WTC11 (cell line): Measurements from ENCODE around the gene CHTF8. TPM values are rescaled to one million over a fixed set of nuclear protein-coding genes. Genes with fewer than 3 reads are reported as not detected.
A peak's percentile ranks its signal among the peaks of the same experiment; 100 is the strongest.

ENCODE experiments used
- ATAC-seq: fragments of 200-7000 bp; cut with Tn5 transposase; 2 replicates; pipeline ENCODE4 v1.10.0; 2021; ENCODE audit warnings: mild to moderate bottlenecking, moderate library complexity
- CTCF ChIA-PET: fragments of 300-600 bp; sonication (Branson Sonifier 250); formaldehyde crosslinking; loops from one replicate; lab custom pipeline; 2021; ENCODE audit warnings: antibody characterized with exemption; lab: Charles Lee
- POLR2A ChIA-PET: fragments of 350-600 bp; sonication (Branson Sonifier 250); formaldehyde crosslinking; loops from one replicate; lab custom pipeline; 2021; ENCODE audit warnings: antibody characterized with exemption; lab: Charles Lee
- DNase-seq: peaks from one replicate; pipeline ENCODE4 v3.0.0; 2021; ENCODE audit warnings: low spot score
- H3K27ac Mint-ChIP-seq: 2 replicates; pipeline ENCODE4 v1.8.0; 2021; ENCODE audit warnings: mixed read lengths
- H3K27me3 Mint-ChIP-seq: 2 replicates; pipeline ENCODE4 v1.8.0; 2021; ENCODE audit warnings: low read depth, mild to moderate bottlenecking, moderate library complexity, mixed read lengths
- H3K36me3 Mint-ChIP-seq: 2 replicates; pipeline ENCODE4 v1.8.0; 2021; ENCODE audit warnings: mixed read lengths
- H3K4me1 Mint-ChIP-seq: 2 replicates; pipeline ENCODE4 v1.8.0; 2022; ENCODE audit warnings: mixed read lengths
- H3K4me3 Mint-ChIP-seq: 2 replicates; pipeline ENCODE4 v1.8.0; 2021; ENCODE audit warnings: mild to moderate bottlenecking, moderate library complexity, mixed read lengths
- H3K9me3 Mint-ChIP-seq: 2 replicates; pipeline ENCODE4 v1.8.0; 2021; ENCODE audit warnings: mixed read lengths
- CREB1 ChIP-seq: sonication (generic); formaldehyde crosslinking; IDR thresholded peaks from 2 replicates; pipeline ENCODE4 v1.8.0; 2023; ENCODE audit warnings: mild to moderate bottlenecking, missing genetic modification reagents
- CREM ChIP-seq: sonication (generic); formaldehyde crosslinking; IDR thresholded peaks from 2 replicates; pipeline ENCODE4 v1.8.1; 2022; ENCODE audit warnings: mild to moderate bottlenecking, missing genetic modification reagents, moderate library complexity
- ESRRA ChIP-seq: sonication (generic); formaldehyde crosslinking; IDR thresholded peaks from 2 replicates; pipeline ENCODE4 v1.8.1; 2022; ENCODE audit warnings: mild to moderate bottlenecking, missing genetic modification reagents, borderline replicate concordance
- ETV6 ChIP-seq: sonication (generic); formaldehyde crosslinking; IDR thresholded peaks from 2 replicates; pipeline ENCODE4 v1.8.1; 2022; ENCODE audit warnings: mild to moderate bottlenecking, missing genetic modification reagents
- FOXJ3 ChIP-seq: sonication (generic); formaldehyde crosslinking; IDR thresholded peaks from 2 replicates; pipeline ENCODE4 v1.9.0; 2021; ENCODE audit warnings: missing genetic modification reagents, mild to moderate bottlenecking, borderline replicate concordance
- FOXP1 ChIP-seq: sonication (generic); formaldehyde crosslinking; IDR thresholded peaks from 2 replicates; pipeline ENCODE4 v1.8.0; 2022; ENCODE audit warnings: missing genetic modification reagents, mild to moderate bottlenecking, moderate library complexity, borderline replicate concordance
- KAT7 ChIP-seq: sonication (generic); formaldehyde crosslinking; IDR thresholded peaks from 2 replicates; pipeline ENCODE4 v1.8.1; 2023; ENCODE audit warnings: missing genetic modification reagents, mild to moderate bottlenecking, borderline replicate concordance
- NFATC4 ChIP-seq: fragments of 250-450 bp; sonication (Bioruptor Pico); IDR thresholded peaks from 2 replicates; pipeline ENCODE4 v1.9.0; 2021; ENCODE audit warnings: mild to moderate bottlenecking
- NR2C2 ChIP-seq: sonication (generic); formaldehyde crosslinking; IDR thresholded peaks from 2 replicates; pipeline ENCODE4 v1.8.0; 2022; ENCODE audit warnings: mild to moderate bottlenecking, missing genetic modification reagents
- OVOL2 ChIP-seq: fragments of 250-450 bp; sonication (Bioruptor Pico); IDR thresholded peaks from 2 replicates; pipeline ENCODE4 v1.9.0; 2021; ENCODE audit warnings: mild to moderate bottlenecking, borderline replicate concordance
- SP1 ChIP-seq: sonication (generic); formaldehyde crosslinking; conservative IDR thresholded peaks from 2 replicates; pipeline ENCODE4 v1.8.1; 2022; ENCODE audit warnings: missing genetic modification reagents
- TEAD4 ChIP-seq: sonication (generic); formaldehyde crosslinking; IDR thresholded peaks from 2 replicates; pipeline ENCODE4 v1.8.0; 2022; ENCODE audit warnings: mild to moderate bottlenecking, missing genetic modification reagents
- ZNF138 ChIP-seq: sonication (generic); formaldehyde crosslinking; conservative IDR thresholded peaks from 2 replicates; pipeline ENCODE4 v1.8.1; 2022; ENCODE audit warnings: mild to moderate bottlenecking, moderate library complexity, missing genetic modification reagents
- ZNF219 ChIP-seq: sonication (generic); formaldehyde crosslinking; IDR thresholded peaks from 2 replicates; pipeline ENCODE4 v1.8.0; 2023; ENCODE audit warnings: missing genetic modification reagents, mild to moderate bottlenecking, borderline replicate concordance
- total RNA-seq: library from RNA; stranded (reverse); gene quantifications from 3 replicates; pipeline ENCODE4 v1.2.3, GENCODE V29; 2021
- TF ChIP-seq, protein P1 (sequence below): sonication (generic); formaldehyde crosslinking; IDR thresholded peaks from 2 replicates; pipeline ENCODE4 v1.8.0; 2022; ENCODE audit warnings: missing genetic modification reagents
- TF ChIP-seq, protein P2 (sequence below): sonication (generic); formaldehyde crosslinking; IDR thresholded peaks from 2 replicates; pipeline ENCODE4 v1.8.0; 2023; ENCODE audit warnings: mild to moderate bottlenecking, missing genetic modification reagents
- TF ChIP-seq, protein P3 (sequence below): sonication (generic); formaldehyde crosslinking; IDR thresholded peaks from 2 replicates; pipeline ENCODE4 v1.8.1; 2022; ENCODE audit warnings: missing genetic modification reagents, borderline replicate concordance
- TF ChIP-seq, protein P4 (sequence below): fragments of 250-450 bp; sonication (Bioruptor Pico); IDR thresholded peaks from 2 replicates; pipeline ENCODE4 v1.9.0; 2021; ENCODE audit warnings: mild to moderate bottlenecking
- TF ChIP-seq, protein P5 (sequence below): sonication (generic); formaldehyde crosslinking; IDR thresholded peaks from 2 replicates; pipeline ENCODE4 v1.8.0; 2023; ENCODE audit warnings: missing genetic modification reagents

CHTF8 gene
- total RNA-seq, 1 experiment from 2014 or later = 115 TPM

- Mint-ChIP-seq H3K36me3 (peaks cover 88% of the 10 kb centered on the region), H3K9me3 (no peaks in the 10 kb centered on the region), H3K27me3 (no peaks in the 10 kb centered on the region)
Observed at GRCh38 chr16:69114346-69114975, 17.9 kb downstream of the CHTF8 start.

More at GRCh38 chr16:69114346-69114975, 17.9 kb downstream of the CHTF8 start:
- peak overlapping the region; percentile 89 for H3K27ac Mint-ChIP-seq
- no peak overlapping the region for H3K4me3 Mint-ChIP-seq
- POLR2A ChIA-PET = no interaction called here
- H3K4me1 Mint-ChIP-seq = peaks cover 25% of the 10 kb centered on the region
- no peak for TF ChIP-seq NFATC4 (CRISPR knock-in tag)
- TF ChIP-seq, protein P1, sequence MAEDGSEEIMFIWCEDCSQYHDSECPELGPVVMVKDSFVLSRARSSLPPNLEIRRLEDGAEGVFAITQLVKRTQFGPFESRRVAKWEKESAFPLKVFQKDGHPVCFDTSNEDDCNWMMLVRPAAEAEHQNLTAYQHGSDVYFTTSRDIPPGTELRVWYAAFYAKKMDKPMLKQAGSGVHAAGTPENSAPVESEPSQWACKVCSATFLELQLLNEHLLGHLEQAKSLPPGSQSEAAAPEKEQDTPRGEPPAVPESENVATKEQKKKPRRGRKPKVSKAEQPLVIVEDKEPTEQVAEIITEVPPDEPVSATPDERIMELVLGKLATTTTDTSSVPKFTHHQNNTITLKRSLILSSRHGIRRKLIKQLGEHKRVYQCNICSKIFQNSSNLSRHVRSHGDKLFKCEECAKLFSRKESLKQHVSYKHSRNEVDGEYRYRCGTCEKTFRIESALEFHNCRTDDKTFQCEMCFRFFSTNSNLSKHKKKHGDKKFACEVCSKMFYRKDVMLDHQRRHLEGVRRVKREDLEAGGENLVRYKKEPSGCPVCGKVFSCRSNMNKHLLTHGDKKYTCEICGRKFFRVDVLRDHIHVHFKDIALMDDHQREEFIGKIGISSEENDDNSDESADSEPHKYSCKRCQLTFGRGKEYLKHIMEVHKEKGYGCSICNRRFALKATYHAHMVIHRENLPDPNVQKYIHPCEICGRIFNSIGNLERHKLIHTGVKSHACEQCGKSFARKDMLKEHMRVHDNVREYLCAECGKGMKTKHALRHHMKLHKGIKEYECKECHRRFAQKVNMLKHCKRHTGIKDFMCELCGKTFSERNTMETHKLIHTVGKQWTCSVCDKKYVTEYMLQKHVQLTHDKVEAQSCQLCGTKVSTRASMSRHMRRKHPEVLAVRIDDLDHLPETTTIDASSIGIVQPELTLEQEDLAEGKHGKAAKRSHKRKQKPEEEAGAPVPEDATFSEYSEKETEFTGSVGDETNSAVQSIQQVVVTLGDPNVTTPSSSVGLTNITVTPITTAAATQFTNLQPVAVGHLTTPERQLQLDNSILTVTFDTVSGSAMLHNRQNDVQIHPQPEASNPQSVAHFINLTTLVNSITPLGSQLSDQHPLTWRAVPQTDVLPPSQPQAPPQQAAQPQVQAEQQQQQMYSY (CRISPR knock-in tag) = no peak
- no peak for TF ChIP-seq TEAD4 (CRISPR knock-in tag)
- no peak for TF ChIP-seq ZNF219 (CRISPR knock-in tag)
- TF ChIP-seq, protein P2, sequence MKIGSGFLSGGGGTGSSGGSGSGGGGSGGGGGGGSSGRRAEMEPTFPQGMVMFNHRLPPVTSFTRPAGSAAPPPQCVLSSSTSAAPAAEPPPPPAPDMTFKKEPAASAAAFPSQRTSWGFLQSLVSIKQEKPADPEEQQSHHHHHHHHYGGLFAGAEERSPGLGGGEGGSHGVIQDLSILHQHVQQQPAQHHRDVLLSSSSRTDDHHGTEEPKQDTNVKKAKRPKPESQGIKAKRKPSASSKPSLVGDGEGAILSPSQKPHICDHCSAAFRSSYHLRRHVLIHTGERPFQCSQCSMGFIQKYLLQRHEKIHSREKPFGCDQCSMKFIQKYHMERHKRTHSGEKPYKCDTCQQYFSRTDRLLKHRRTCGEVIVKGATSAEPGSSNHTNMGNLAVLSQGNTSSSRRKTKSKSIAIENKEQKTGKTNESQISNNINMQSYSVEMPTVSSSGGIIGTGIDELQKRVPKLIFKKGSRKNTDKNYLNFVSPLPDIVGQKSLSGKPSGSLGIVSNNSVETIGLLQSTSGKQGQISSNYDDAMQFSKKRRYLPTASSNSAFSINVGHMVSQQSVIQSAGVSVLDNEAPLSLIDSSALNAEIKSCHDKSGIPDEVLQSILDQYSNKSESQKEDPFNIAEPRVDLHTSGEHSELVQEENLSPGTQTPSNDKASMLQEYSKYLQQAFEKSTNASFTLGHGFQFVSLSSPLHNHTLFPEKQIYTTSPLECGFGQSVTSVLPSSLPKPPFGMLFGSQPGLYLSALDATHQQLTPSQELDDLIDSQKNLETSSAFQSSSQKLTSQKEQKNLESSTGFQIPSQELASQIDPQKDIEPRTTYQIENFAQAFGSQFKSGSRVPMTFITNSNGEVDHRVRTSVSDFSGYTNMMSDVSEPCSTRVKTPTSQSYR = no peak
- no peak for TF ChIP-seq FOXP1 (CRISPR knock-in tag)
- no peak for TF ChIP-seq CREB1
- TF ChIP-seq, protein P3, sequence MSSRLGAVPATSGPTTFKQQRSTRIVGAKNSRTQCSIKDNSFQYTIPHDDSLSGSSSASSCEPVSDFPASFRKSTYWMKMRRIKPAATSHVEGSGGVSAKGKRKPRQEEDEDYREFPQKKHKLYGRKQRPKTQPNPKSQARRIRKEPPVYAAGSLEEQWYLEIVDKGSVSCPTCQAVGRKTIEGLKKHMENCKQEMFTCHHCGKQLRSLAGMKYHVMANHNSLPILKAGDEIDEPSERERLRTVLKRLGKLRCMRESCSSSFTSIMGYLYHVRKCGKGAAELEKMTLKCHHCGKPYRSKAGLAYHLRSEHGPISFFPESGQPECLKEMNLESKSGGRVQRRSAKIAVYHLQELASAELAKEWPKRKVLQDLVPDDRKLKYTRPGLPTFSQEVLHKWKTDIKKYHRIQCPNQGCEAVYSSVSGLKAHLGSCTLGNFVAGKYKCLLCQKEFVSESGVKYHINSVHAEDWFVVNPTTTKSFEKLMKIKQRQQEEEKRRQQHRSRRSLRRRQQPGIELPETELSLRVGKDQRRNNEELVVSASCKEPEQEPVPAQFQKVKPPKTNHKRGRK (CRISPR knock-in tag) = no peak
- no peak for TF ChIP-seq ZNF138 (CRISPR knock-in tag)
- TF ChIP-seq FOXJ3 = no peak
- TF ChIP-seq CREM (CRISPR knock-in tag) = no peak
- no peak for TF ChIP-seq ESRRA (CRISPR knock-in tag)
- TF ChIP-seq ETV6 = no peak
- TF ChIP-seq, protein P4, sequence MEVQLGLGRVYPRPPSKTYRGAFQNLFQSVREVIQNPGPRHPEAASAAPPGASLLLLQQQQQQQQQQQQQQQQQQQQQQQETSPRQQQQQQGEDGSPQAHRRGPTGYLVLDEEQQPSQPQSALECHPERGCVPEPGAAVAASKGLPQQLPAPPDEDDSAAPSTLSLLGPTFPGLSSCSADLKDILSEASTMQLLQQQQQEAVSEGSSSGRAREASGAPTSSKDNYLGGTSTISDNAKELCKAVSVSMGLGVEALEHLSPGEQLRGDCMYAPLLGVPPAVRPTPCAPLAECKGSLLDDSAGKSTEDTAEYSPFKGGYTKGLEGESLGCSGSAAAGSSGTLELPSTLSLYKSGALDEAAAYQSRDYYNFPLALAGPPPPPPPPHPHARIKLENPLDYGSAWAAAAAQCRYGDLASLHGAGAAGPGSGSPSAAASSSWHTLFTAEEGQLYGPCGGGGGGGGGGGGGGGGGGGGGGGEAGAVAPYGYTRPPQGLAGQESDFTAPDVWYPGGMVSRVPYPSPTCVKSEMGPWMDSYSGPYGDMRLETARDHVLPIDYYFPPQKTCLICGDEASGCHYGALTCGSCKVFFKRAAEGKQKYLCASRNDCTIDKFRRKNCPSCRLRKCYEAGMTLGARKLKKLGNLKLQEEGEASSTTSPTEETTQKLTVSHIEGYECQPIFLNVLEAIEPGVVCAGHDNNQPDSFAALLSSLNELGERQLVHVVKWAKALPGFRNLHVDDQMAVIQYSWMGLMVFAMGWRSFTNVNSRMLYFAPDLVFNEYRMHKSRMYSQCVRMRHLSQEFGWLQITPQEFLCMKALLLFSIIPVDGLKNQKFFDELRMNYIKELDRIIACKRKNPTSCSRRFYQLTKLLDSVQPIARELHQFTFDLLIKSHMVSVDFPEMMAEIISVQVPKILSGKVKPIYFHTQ (CRISPR knock-in tag) = no peak
- TF ChIP-seq OVOL2 = no peak
- TF ChIP-seq SP1 (CRISPR knock-in tag) = no peak
- TF ChIP-seq, protein P5, sequence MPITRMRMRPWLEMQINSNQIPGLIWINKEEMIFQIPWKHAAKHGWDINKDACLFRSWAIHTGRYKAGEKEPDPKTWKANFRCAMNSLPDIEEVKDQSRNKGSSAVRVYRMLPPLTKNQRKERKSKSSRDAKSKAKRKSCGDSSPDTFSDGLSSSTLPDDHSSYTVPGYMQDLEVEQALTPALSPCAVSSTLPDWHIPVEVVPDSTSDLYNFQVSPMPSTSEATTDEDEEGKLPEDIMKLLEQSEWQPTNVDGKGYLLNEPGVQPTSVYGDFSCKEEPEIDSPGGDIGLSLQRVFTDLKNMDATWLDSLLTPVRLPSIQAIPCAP (CRISPR knock-in tag) = no peak
- no peak for TF ChIP-seq KAT7 (CRISPR knock-in tag)
- TF ChIP-seq NR2C2 (CRISPR knock-in tag) = no peak
- ATAC-seq = no peak
- peak; percentile 7 for DNase-seq
- CTCF ChIA-PET = interaction anchor here (0.8 kb wide), 1 partner anchor 17 kb away, joined by 3 read pairs; no protein-coding TSS in a partner anchor
